ENCODE measurements around the gene SLC5A3.

The SLC5A3 gene

GRCh38 chr21:34077888-34078287, 4.5 kb downstream of the SLC5A3 start:
- intact Hi-C loops (cut with DNase I; ENCODE audit: low total_unique reads) = loop anchor here (10.0 kb wide), 1 partner anchor 133 kb away; no protein-coding TSS in a partner anchor
- no peak for TF ChIP-seq CTCF (IDR thresholded peaks at IDR 0.05)
- no peaks in the 10 kb centered on the region for H3K27me3 ChIP-seq
- no peak for DNase-seq
- peaks cover 0 to 79% (median 20%) of the 10 kb centered on the region in 4 donors for H3K4me1 ChIP-seq
- H3K27ac ChIP-seq = peak overlapping the region in 1 of 2 donors; percentile 67
- H3K9me3 ChIP-seq = no peaks in the 10 kb centered on the region
- H3K4me3 ChIP-seq = no peak overlapping the region
- no peaks in the 10 kb centered on the region for H3K36me3 ChIP-seq

- intact Hi-C loops (cut with DNase I; ENCODE audit: low total_unique reads) = loop anchor here (10.0 kb wide), 1 partner anchor 134 kb away; no protein-coding TSS in a partner anchor
- Histone ChIP-seq H3K9me3 (no peaks in the 10 kb centered on the region), H3K4me1 (peaks cover 0 to 89% (median 25%) of the 10 kb centered on the region in 4 donors), H3K36me3 (no peaks in the 10 kb centered on the region), H3K4me3 (no peak overlapping the region), H3K27me3 (no peaks in the 10 kb centered on the region), H3K27ac (peak overlapping the region in 1 of 2 donors; percentile 67)
- no peak for TF ChIP-seq CTCF (IDR thresholded peaks at IDR 0.05)
- DNase-seq = no peak
Measured at GRCh38 chr21:34078915-34079314, 5.5 kb downstream of the SLC5A3 start.

GRCh38 chr21:34080710-34081109, 7.3 kb downstream of the SLC5A3 start:
- intact Hi-C loops (cut with DNase I; ENCODE audit: low total_unique reads) = no loop called here
- Histone ChIP-seq H3K27me3 (no peaks in the 10 kb centered on the region), H3K4me3 (no peak overlapping the region), H3K4me1 (peaks cover 0 to 97% (median 23%) of the 10 kb centered on the region in 4 donors), H3K36me3 (no peaks in the 10 kb centered on the region), H3K27ac (peak overlapping the region in 1 of 2 donors; percentile 1), H3K9me3 (no peaks in the 10 kb centered on the region)
- DNase-seq = no peak
- TF ChIP-seq CTCF (IDR thresholded peaks at IDR 0.05) = no peak

GRCh38 chr21:34082769-34083168, 9.4 kb downstream of the SLC5A3 start:
- no peaks in the 10 kb centered on the region for H3K36me3 ChIP-seq
- H3K4me3 ChIP-seq = no peak overlapping the region
- peak overlapping the region in 1 of 2 donors; percentile 33 for H3K27ac ChIP-seq
- DNase-seq = no peak
- TF ChIP-seq CTCF (IDR thresholded peaks at IDR 0.05) = no peak
- intact Hi-C loops (cut with DNase I; ENCODE audit: low total_unique reads) = no loop called here
- H3K9me3 ChIP-seq = no peaks in the 10 kb centered on the region
- peaks cover 0 to 98% (median 26%) of the 10 kb centered on the region in 4 donors for H3K4me1 ChIP-seq
- H3K27me3 ChIP-seq = no peaks in the 10 kb centered on the region

- H3K27ac ChIP-seq = peak overlapping the region in 1 of 2 donors; percentile 33
- no peaks in the 10 kb centered on the region for H3K36me3 ChIP-seq
- DNase-seq = no peak
- no peaks in the 10 kb centered on the region for H3K9me3 ChIP-seq
- no peak for TF ChIP-seq CTCF (IDR thresholded peaks at IDR 0.05)
- H3K27me3 ChIP-seq = no peaks in the 10 kb centered on the region
- intact Hi-C loops (cut with DNase I; ENCODE audit: low total_unique reads) = no loop called here
- H3K4me3 ChIP-seq = no peak overlapping the region
- peaks cover 0 to 98% (median 24%) of the 10 kb centered on the region in 4 donors for H3K4me1 ChIP-seq
Measured at GRCh38 chr21:34083357-34083756, 10.0 kb downstream of the SLC5A3 start.

- intact Hi-C loops (cut with DNase I; ENCODE audit: low total_unique reads) = no loop called here
- H3K27ac ChIP-seq = no peak overlapping the region
- H3K9me3 ChIP-seq = no peaks in the 10 kb centered on the region
Measured at GRCh38 chr21:34085129-34085528, 11.8 kb downstream of the SLC5A3 start.

More at GRCh38 chr21:34085129-34085528, 11.8 kb downstream of the SLC5A3 start:
- Histone ChIP-seq H3K4me3 (no peak overlapping the region), H3K27me3 (no peaks in the 10 kb centered on the region), H3K4me1 (peaks cover 0 to 98% (median 24%) of the 10 kb centered on the region in 4 donors), H3K36me3 (no peaks in the 10 kb centered on the region)
- TF ChIP-seq CTCF (IDR thresholded peaks at IDR 0.05) = no peak
- DNase-seq = no peak
